ENCODE results near the gene PPARA.

- TF ChIP-seq, protein P1, sequence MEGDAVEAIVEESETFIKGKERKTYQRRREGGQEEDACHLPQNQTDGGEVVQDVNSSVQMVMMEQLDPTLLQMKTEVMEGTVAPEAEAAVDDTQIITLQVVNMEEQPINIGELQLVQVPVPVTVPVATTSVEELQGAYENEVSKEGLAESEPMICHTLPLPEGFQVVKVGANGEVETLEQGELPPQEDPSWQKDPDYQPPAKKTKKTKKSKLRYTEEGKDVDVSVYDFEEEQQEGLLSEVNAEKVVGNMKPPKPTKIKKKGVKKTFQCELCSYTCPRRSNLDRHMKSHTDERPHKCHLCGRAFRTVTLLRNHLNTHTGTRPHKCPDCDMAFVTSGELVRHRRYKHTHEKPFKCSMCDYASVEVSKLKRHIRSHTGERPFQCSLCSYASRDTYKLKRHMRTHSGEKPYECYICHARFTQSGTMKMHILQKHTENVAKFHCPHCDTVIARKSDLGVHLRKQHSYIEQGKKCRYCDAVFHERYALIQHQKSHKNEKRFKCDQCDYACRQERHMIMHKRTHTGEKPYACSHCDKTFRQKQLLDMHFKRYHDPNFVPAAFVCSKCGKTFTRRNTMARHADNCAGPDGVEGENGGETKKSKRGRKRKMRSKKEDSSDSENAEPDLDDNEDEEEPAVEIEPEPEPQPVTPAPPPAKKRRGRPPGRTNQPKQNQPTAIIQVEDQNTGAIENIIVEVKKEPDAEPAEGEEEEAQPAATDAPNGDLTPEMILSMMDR (IDR thresholded peaks at IDR 0.05) = no peak
- TF ChIP-seq TCF7L2 (IDR thresholded peaks at IDR 0.05; ENCODE audit: low read depth, low read length) = no peak
Measured at GRCh38 chr22:46240073-46240472, 89.7 kb downstream of the PPARA start.

All from Panc1 (cell line).